Breast epithelium (tissue), 3 donors: ENCODE results near the gene OR4K2.
"Not testable (repeated sequence)": the region's sequence is repeated elsewhere in the genome, so short reads cannot be mapped to it uniquely, and the experiment has no call there.

Experiments used
- POLR2A ChIP-seq: fragments of 450-650 bp; IDR thresholded peaks from one replicate; pipeline ENCODE4 v1.6.1; 2016; ENCODE audit warnings: antibody characterized with exemption, mild to moderate bottlenecking, moderate library complexity
- TF ChIP-seq, protein P1 (sequence below), 3 donors: fragments of 450-650 bp; IDR thresholded peaks; one replicate each; pipeline ENCODE4 v1.5.1; 2016 to 2017; ENCODE audit warnings: antibody characterized with exemption in 3 of 3, mild to moderate bottlenecking in 3 of 3, moderate library complexity in 3 of 3

- not testable (repeated sequence) for TF ChIP-seq POLR2A
- TF ChIP-seq, protein P1, sequence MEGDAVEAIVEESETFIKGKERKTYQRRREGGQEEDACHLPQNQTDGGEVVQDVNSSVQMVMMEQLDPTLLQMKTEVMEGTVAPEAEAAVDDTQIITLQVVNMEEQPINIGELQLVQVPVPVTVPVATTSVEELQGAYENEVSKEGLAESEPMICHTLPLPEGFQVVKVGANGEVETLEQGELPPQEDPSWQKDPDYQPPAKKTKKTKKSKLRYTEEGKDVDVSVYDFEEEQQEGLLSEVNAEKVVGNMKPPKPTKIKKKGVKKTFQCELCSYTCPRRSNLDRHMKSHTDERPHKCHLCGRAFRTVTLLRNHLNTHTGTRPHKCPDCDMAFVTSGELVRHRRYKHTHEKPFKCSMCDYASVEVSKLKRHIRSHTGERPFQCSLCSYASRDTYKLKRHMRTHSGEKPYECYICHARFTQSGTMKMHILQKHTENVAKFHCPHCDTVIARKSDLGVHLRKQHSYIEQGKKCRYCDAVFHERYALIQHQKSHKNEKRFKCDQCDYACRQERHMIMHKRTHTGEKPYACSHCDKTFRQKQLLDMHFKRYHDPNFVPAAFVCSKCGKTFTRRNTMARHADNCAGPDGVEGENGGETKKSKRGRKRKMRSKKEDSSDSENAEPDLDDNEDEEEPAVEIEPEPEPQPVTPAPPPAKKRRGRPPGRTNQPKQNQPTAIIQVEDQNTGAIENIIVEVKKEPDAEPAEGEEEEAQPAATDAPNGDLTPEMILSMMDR (IDR thresholded peaks at IDR 0.05) = not testable (repeated sequence)
These were observed 40.6 kb upstream of the OR4K2 start for GRCh38 chr14:19834203-19834848.
